ENCODE results near the gene ITPKB.
"Not testable (repeated sequence)": the region's sequence is repeated elsewhere in the genome, so short reads cannot be mapped to it uniquely, and the experiment has no call there.

Gene ITPKB

DNA sequence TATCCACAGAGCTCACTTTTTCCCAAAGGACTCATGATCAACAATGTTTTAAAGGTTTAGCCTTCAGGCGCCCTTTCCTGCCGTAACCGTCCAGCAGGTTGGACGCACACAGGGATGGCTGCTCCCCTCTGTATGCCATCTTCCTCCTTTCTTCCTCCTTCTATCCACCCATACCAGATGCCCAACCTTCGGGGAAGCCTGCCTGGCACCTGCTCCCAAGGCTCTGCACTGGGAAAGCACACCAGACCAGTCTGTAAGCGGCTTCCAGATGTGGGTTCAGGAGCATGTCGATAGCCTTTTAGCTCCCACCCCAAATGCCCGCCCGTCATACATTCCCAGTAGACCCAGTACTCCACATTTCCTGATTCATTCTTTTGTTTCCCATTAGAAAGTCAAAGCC lies 137.6 kb downstream of the ITPKB start:
- no peak overlapping the region for H4K8ac ChIP-seq (ENCODE audit: low read depth, low read length)
- no peak overlapping the region for H3K56ac ChIP-seq (ENCODE audit: low read length)
- H3K23ac ChIP-seq (ENCODE audit: low read length) = no peak overlapping the region
- DNase-seq = no peak
- no peaks in the 10 kb centered on the region for H3K27me3 ChIP-seq (ENCODE audit: insufficient read depth, low read length, poor library complexity)
- H2BK5ac ChIP-seq (ENCODE audit: low read length) = no peak overlapping the region
- peaks cover 5% of the 10 kb centered on the region for H3K4me1 ChIP-seq (ENCODE audit: control insufficient read depth, low read depth, low read length)
- no peak overlapping the region for H3K9ac ChIP-seq (ENCODE audit: low read length)
- H3K18ac ChIP-seq (ENCODE audit: low read length) = no peak overlapping the region
- H3K36me3 ChIP-seq (ENCODE audit: control insufficient read depth, insufficient read depth, low read length) = no peaks in the 10 kb centered on the region
- no peaks in the 10 kb centered on the region for H3K79me2 ChIP-seq (ENCODE audit: control insufficient read depth, insufficient read depth, low read length)
- no CpG with 5 or more reads among the region's 9 CpGs for WGBS (ENCODE audit: extremely low coverage, insufficient coverage, low lambda C conversion rate)
- H3K79me1 ChIP-seq (ENCODE audit: low read length) = no peaks in the 10 kb centered on the region
- H3K4me3 ChIP-seq (ENCODE audit: low read length) = no peak overlapping the region
- H3K4ac ChIP-seq (ENCODE audit: low read depth, low read length) = no peak overlapping the region
- no peak overlapping the region for H2BK15ac ChIP-seq (replicated peaks; ENCODE audit: low read depth)
- H4K5ac ChIP-seq (ENCODE audit: low read length) = no peak overlapping the region
- H3K4me2 ChIP-seq (ENCODE audit: low read length) = no peak overlapping the region
- no peak overlapping the region for H2BK120ac ChIP-seq (ENCODE audit: low read depth, low read length)
- no peak overlapping the region for H3K27ac ChIP-seq (ENCODE audit: low read depth, low read length)
- no peak overlapping the region for H2AK5ac ChIP-seq (ENCODE audit: low read length)

DNA sequence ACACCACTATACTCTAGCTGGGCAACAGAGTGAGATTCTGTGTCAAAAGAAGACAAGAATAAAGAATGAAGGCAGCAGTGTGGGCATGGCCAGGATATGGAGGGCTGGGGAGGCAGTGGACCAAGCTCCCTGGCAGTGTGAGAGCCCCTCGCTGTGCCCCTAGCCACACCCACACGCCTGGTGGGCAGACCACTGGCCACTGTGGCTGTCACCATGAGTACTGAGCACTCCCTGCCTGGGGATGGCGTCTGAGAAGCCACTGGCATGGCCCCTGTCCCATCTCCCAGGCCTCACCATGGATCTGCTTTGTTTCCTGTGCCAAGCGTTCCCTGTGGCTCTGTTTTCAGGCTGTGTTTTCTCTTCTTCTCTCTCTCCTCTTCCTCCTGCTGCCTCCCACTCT lies 138.8 kb downstream of the ITPKB start:
- H3K9ac ChIP-seq (ENCODE audit: low read length) = no peak overlapping the region
- H3K36me3 ChIP-seq (ENCODE audit: control insufficient read depth, insufficient read depth, low read length) = no peaks in the 10 kb centered on the region
- H3K79me1 ChIP-seq (ENCODE audit: low read length) = no peaks in the 10 kb centered on the region
- H4K8ac ChIP-seq (ENCODE audit: low read depth, low read length) = no peak overlapping the region
- H3K27me3 ChIP-seq (ENCODE audit: insufficient read depth, low read length, poor library complexity) = no peaks in the 10 kb centered on the region
- H2BK5ac ChIP-seq (ENCODE audit: low read length) = no peak overlapping the region
- H3K4me1 ChIP-seq (ENCODE audit: control insufficient read depth, low read depth, low read length) = peaks cover 5% of the 10 kb centered on the region
- no peak overlapping the region for H3K18ac ChIP-seq (ENCODE audit: low read length)
- DNase-seq = no peak
- no peak overlapping the region for H2BK15ac ChIP-seq (replicated peaks; ENCODE audit: low read depth)
- H3K4me3 ChIP-seq (ENCODE audit: low read length) = no peak overlapping the region
- no peak overlapping the region for H3K23ac ChIP-seq (ENCODE audit: low read length)
- no peak overlapping the region for H3K27ac ChIP-seq (ENCODE audit: low read depth, low read length)
- H3K79me2 ChIP-seq (ENCODE audit: control insufficient read depth, insufficient read depth, low read length) = no peaks in the 10 kb centered on the region
- H4K5ac ChIP-seq (ENCODE audit: low read length) = no peak overlapping the region
- no peak overlapping the region for H3K4me2 ChIP-seq (ENCODE audit: low read length)
- no peak overlapping the region for H2BK120ac ChIP-seq (ENCODE audit: low read depth, low read length)
- no CpG with 5 or more reads among the region's 4 CpGs for WGBS (ENCODE audit: extremely low coverage, insufficient coverage, low lambda C conversion rate)
- H2AK5ac ChIP-seq (ENCODE audit: low read length) = no peak overlapping the region
- no peak overlapping the region for H3K56ac ChIP-seq (ENCODE audit: low read length)
- no peak overlapping the region for H3K4ac ChIP-seq (ENCODE audit: low read depth, low read length)

- DNase-seq = peak; percentile 37
- Histone ChIP-seq H3K9ac (ENCODE audit: low read length) (no peak overlapping the region), H3K27me3 (ENCODE audit: insufficient read depth, low read length, poor library complexity) (no peaks in the 10 kb centered on the region), H4K8ac (ENCODE audit: low read depth, low read length) (no peak overlapping the region), H2BK15ac (replicated peaks; ENCODE audit: low read depth) (no peak overlapping the region), H3K23ac (ENCODE audit: low read length) (no peak overlapping the region), H3K36me3 (ENCODE audit: control insufficient read depth, insufficient read depth, low read length) (no peaks in the 10 kb centered on the region), H3K4me1 (ENCODE audit: control insufficient read depth, low read depth, low read length) (peaks cover 4% of the 10 kb centered on the region), H2AK5ac (ENCODE audit: low read length) (no peak overlapping the region), H3K56ac (ENCODE audit: low read length) (no peak overlapping the region), H3K4ac (ENCODE audit: low read depth, low read length) (no peak overlapping the region), H3K4me3 (ENCODE audit: low read length) (no peak overlapping the region), H3K4me2 (ENCODE audit: low read length) (no peak overlapping the region), H2BK5ac (ENCODE audit: low read length) (no peak overlapping the region), H3K79me1 (ENCODE audit: low read length) (no peaks in the 10 kb centered on the region), H2BK120ac (ENCODE audit: low read depth, low read length) (no peak overlapping the region), H3K27ac (ENCODE audit: low read depth, low read length) (no peak overlapping the region), H4K5ac (ENCODE audit: low read length) (no peak overlapping the region), H3K79me2 (ENCODE audit: control insufficient read depth, insufficient read depth, low read length) (no peaks in the 10 kb centered on the region), H3K18ac (ENCODE audit: low read length) (no peak overlapping the region)
These were observed 139.3 kb downstream of the ITPKB start for GRCh38 chr1:226599636-226600238.

DNA sequence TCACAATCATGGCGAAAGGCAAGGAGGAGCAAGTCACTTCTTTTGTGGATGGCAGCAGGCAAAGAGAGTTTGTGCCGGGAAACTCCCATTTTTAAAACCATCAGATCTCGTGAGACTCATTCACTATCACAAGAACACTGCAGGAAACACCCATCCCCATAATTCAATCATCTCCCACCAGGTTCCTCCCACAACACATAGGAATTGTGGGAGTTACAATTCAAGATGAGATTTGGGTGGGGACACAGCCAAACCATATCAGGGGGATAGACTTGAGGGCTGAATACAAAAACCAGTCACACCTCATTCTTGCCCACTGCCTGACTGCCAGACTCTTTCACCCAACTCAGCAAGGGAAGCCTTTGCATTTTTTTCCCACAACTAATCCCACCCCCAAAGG lies 140.1 kb downstream of the ITPKB start:
- H3K9ac ChIP-seq (ENCODE audit: low read length); H3K23ac ChIP-seq (ENCODE audit: low read length); H3K4me1 ChIP-seq (ENCODE audit: control insufficient read depth, low read depth, low read length); H3K4me2 ChIP-seq (ENCODE audit: low read length); H2BK5ac ChIP-seq (ENCODE audit: low read length); H2BK120ac ChIP-seq (ENCODE audit: low read depth, low read length); H4K8ac ChIP-seq (ENCODE audit: low read depth, low read length); H3K36me3 ChIP-seq (ENCODE audit: control insufficient read depth, insufficient read depth, low read length); H3K27me3 ChIP-seq (ENCODE audit: insufficient read depth, low read length, poor library complexity); H2BK15ac ChIP-seq (replicated peaks; ENCODE audit: low read depth); H3K18ac ChIP-seq (ENCODE audit: low read length); H3K4ac ChIP-seq (ENCODE audit: low read depth, low read length); H3K79me1 ChIP-seq (ENCODE audit: low read length); H3K56ac ChIP-seq (ENCODE audit: low read length); H3K27ac ChIP-seq (ENCODE audit: low read depth, low read length); H4K5ac ChIP-seq (ENCODE audit: low read length); H3K4me3 ChIP-seq (ENCODE audit: low read length); H2AK5ac ChIP-seq (ENCODE audit: low read length); DNase-seq; H3K79me2 ChIP-seq (ENCODE audit: control insufficient read depth, insufficient read depth, low read length): not testable (repeated sequence)
- WGBS (ENCODE audit: extremely low coverage, insufficient coverage, low lambda C conversion rate) = no CpG with 5 or more reads among the region's 3 CpGs

- H3K18ac ChIP-seq (ENCODE audit: low read length) = no peak overlapping the region
- H3K23ac ChIP-seq (ENCODE audit: low read length) = no peak overlapping the region
- H3K79me1 ChIP-seq (ENCODE audit: low read length) = no peaks in the 10 kb centered on the region
- no CpG with 5 or more reads among the region's 2 CpGs for WGBS (ENCODE audit: extremely low coverage, insufficient coverage, low lambda C conversion rate)
- no peak overlapping the region for H3K27ac ChIP-seq (ENCODE audit: low read depth, low read length)
- H3K36me3 ChIP-seq (ENCODE audit: control insufficient read depth, insufficient read depth, low read length) = no peaks in the 10 kb centered on the region
- no peak overlapping the region for H3K4me3 ChIP-seq (ENCODE audit: low read length)
- no peak overlapping the region for H2AK5ac ChIP-seq (ENCODE audit: low read length)
- no peak overlapping the region for H2BK5ac ChIP-seq (ENCODE audit: low read length)
- no peak overlapping the region for H3K56ac ChIP-seq (ENCODE audit: low read length)
- H4K8ac ChIP-seq (ENCODE audit: low read depth, low read length) = no peak overlapping the region
- no peaks in the 10 kb centered on the region for H3K79me2 ChIP-seq (ENCODE audit: control insufficient read depth, insufficient read depth, low read length)
- no peak overlapping the region for H3K4me2 ChIP-seq (ENCODE audit: low read length)
- no peak overlapping the region for H4K5ac ChIP-seq (ENCODE audit: low read length)
- H3K4me1 ChIP-seq (ENCODE audit: control insufficient read depth, low read depth, low read length) = peaks cover 4% of the 10 kb centered on the region
- no peaks in the 10 kb centered on the region for H3K27me3 ChIP-seq (ENCODE audit: insufficient read depth, low read length, poor library complexity)
- H2BK15ac ChIP-seq (replicated peaks; ENCODE audit: low read depth) = no peak overlapping the region
- H3K4ac ChIP-seq (ENCODE audit: low read depth, low read length) = no peak overlapping the region
- no peak for DNase-seq
- no peak overlapping the region for H2BK120ac ChIP-seq (ENCODE audit: low read depth, low read length)
- H3K9ac ChIP-seq (ENCODE audit: low read length) = no peak overlapping the region
These were observed 140.6 kb downstream of the ITPKB start for GRCh38 chr1:226598455-226598849.

All from mesendoderm (in vitro differentiated cells).